ENCODE data around the gene NPBWR2. TPM values are rescaled to one million over a fixed set of nuclear protein-coding genes. Genes with fewer than 3 reads are reported as not detected.

The NPBWR2 gene
- polyA plus RNA-seq, 3 donors = not detected

GRCh38 chr20:64080013-64080812 lies 27.2 kb downstream of the NPBWR2 start, which contains the start of gene OPRL1:
Gene OPRL1 (plus strand): TSS chr20:64080082. CDS start chr20:64092721, 12,639 bp downstream.
- H3K27ac ChIP-seq (ENCODE audit: low read depth, low read length) = peak within 1 kb of the TSS; percentile 52
- WGBS, 3 donors = 3 to 17% (median 5%) methylated on average over 41 to 62 of the region's 62 CpGs

GRCh38 chr20:64079273-64080012 lies 27.9 kb downstream of the NPBWR2 start, which contains the start of gene RGS19:
Gene RGS19 (minus strand): TSS chr20:64079518. CDS start chr20:64076886, 2,632 bp downstream.
- WGBS, 3 donors = 0 to 1% (median 1%) methylated on average over 49 to 73 of the region's 73 CpGs
- peak within 1 kb of the TSS; percentile 52 for H3K27ac ChIP-seq (ENCODE audit: low read depth, low read length)

GRCh38 chr20:64078934-64079272 lies 28.5 kb downstream of the NPBWR2 start:
- H3K27ac ChIP-seq (ENCODE audit: low read depth, low read length) = no peak overlapping the region
- WGBS, 3 donors = 9 to 51% (median 10%) methylated on average over 3 to 4 of the region's 4 CpGs

- WGBS, 3 donors = 29 to 80% (median 40%) methylated on average over 15 of the region's 15 CpGs
- no peak overlapping the region for H3K27ac ChIP-seq (ENCODE audit: low read depth, low read length)
Observed at GRCh38 chr20:64077876-64078551, 29.4 kb downstream of the NPBWR2 start.

- 48 to 73% (median 60%) methylated on average over 7 of the region's 7 CpGs for WGBS, 3 donors
- no peak overlapping the region for H3K27ac ChIP-seq (ENCODE audit: low read depth, low read length)
Observed at GRCh38 chr20:64077541-64077875, 29.9 kb downstream of the NPBWR2 start.

GRCh38 chr20:64077094-64077493 lies 30.3 kb downstream of the NPBWR2 start:
- no peak overlapping the region for H3K27ac ChIP-seq (ENCODE audit: low read depth, low read length)
- WGBS, 3 donors = 54 to 93% (median 60%) methylated on average over 8 of the region's 8 CpGs

GRCh38 chr20:64076061-64076997 lies 31.0 kb downstream of the NPBWR2 start:
- H3K27ac ChIP-seq (ENCODE audit: low read depth, low read length) = no peak overlapping the region
- 87 to 95% (median 87%) methylated on average over 19 to 20 of the region's 22 CpGs for WGBS, 3 donors

- no peak overlapping the region for H3K27ac ChIP-seq (ENCODE audit: low read depth, low read length)
- WGBS, 3 donors = 87 to 92% (median 89%) methylated on average over 12 of the region's 12 CpGs
Observed at GRCh38 chr20:64075556-64075955, 31.8 kb downstream of the NPBWR2 start.

GRCh38 chr20:64074963-64075362 lies 32.4 kb downstream of the NPBWR2 start:
- 91 to 96% (median 95%) methylated on average over 8 of the region's 8 CpGs for WGBS, 3 donors

GRCh38 chr20:64074184-64074789 lies 33.1 kb downstream of the NPBWR2 start:
- WGBS, 3 donors = 90 to 95% (median 91%) methylated on average over 25 to 28 of the region's 28 CpGs
- H3K27ac ChIP-seq (ENCODE audit: low read depth, low read length) = no peak overlapping the region

More at GRCh38 chr20:64074963-64075362, 32.4 kb downstream of the NPBWR2 start:
- no peak overlapping the region for H3K27ac ChIP-seq (ENCODE audit: low read depth, low read length)

GRCh38 chr20:64073476-64074183 lies 33.7 kb downstream of the NPBWR2 start:
- no peak overlapping the region for H3K27ac ChIP-seq (ENCODE audit: low read depth, low read length)
- WGBS, 3 donors = 91 to 93% (median 92%) methylated on average over 33 to 37 of the region's 37 CpGs

GRCh38 chr20:64072498-64073063 lies 34.8 kb downstream of the NPBWR2 start:
- 71 to 84% (median 72%) methylated on average over 14 of the region's 14 CpGs for WGBS, 3 donors

GRCh38 chr20:64071341-64072332 lies 35.7 kb downstream of the NPBWR2 start:
- WGBS, 3 donors = 88 to 92% (median 88%) methylated on average over 23 to 30 of the region's 30 CpGs
- H3K27ac ChIP-seq (ENCODE audit: low read depth, low read length) = no peak overlapping the region

More at GRCh38 chr20:64072498-64073063, 34.8 kb downstream of the NPBWR2 start:
- no peak overlapping the region for H3K27ac ChIP-seq (ENCODE audit: low read depth, low read length)

GRCh38 chr20:64070244-64070993 lies 36.9 kb downstream of the NPBWR2 start:
- no peak overlapping the region for H3K27ac ChIP-seq (ENCODE audit: low read depth, low read length)
- 93 to 95% (median 94%) methylated on average over 31 of the region's 31 CpGs for WGBS, 3 donors

Measured in adipose tissue (tissue), 3 donors.